Measurements from ENCODE around the gene ADGRA1.

ADGRA1 gene

DNA sequence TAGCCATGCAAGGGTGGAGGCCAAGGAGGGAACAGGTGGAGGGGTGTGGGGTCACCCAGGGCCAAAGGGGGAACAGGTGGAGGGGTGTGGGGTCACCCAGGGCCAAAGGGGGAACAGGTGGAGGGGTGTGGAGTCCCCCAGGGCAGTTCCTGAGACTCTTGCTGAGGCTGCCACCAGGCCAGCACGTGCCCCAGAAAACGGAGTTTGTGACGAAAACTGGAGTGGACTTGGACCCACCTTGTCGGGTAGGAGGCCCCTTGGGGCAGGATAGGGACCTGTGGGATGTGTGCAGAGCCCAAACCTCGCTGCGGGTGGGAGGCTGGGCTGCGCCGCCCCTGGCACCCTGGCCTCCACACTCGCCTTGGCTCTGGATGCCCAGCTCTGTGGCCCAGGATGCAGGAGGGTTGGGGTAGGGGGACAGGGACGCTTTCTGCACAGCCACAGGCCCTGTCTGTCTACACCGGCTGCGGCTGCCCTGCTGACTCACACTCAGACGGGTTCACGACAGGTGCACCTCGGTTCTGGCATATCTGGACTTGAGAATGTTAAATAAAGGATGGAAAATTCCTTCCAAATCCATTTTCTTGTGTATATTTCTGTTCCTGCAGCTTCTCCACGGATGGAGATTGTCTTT lies 562 bp upstream of the ADGRA1 start:
- Histone ChIP-seq H3K36me3 (ENCODE audit: low read length) (no peaks in the 10 kb centered on the region), H3K27me3 (ENCODE audit: low read length) (no peaks in the 10 kb centered on the region), H3K9me2 (replicated peaks; ENCODE audit: insufficient read depth, low read length) (no peaks in the 10 kb centered on the region), H3K4me3 (ENCODE audit: insufficient read depth, low read length, poor library complexity, severe bottlenecking) (no peak overlapping the region), H3K9me3 (ENCODE audit: insufficient read depth, low read length) (no peaks in the 10 kb centered on the region), H3F3A (ENCODE audit: insufficient read depth) (no peaks in the 10 kb centered on the region), H3K9ac (ENCODE audit: low read length) (no peak overlapping the region), H2AFZ (ENCODE audit: low read depth, low read length, severe bottlenecking) (no peak overlapping the region), H3K79me2 (ENCODE audit: insufficient read depth, low read length) (no peaks in the 10 kb centered on the region), H3K27ac (ENCODE audit: low read depth, low read length) (no peak overlapping the region), H4K20me1 (ENCODE audit: low read depth, low read length) (no peaks in the 10 kb centered on the region), H3K4me2 (ENCODE audit: low read depth, low read length, poor library complexity, severe bottlenecking) (no peak overlapping the region)
- no peak for TF ChIP-seq EZH2phosphoT487 (conservative IDR thresholded peaks at IDR 0.05; ENCODE audit: low read length)
- TF ChIP-seq CTCF (IDR thresholded peaks at IDR 0.05; ENCODE audit: insufficient read depth, low read length, poor library complexity, severe bottlenecking): no peak

DNA sequence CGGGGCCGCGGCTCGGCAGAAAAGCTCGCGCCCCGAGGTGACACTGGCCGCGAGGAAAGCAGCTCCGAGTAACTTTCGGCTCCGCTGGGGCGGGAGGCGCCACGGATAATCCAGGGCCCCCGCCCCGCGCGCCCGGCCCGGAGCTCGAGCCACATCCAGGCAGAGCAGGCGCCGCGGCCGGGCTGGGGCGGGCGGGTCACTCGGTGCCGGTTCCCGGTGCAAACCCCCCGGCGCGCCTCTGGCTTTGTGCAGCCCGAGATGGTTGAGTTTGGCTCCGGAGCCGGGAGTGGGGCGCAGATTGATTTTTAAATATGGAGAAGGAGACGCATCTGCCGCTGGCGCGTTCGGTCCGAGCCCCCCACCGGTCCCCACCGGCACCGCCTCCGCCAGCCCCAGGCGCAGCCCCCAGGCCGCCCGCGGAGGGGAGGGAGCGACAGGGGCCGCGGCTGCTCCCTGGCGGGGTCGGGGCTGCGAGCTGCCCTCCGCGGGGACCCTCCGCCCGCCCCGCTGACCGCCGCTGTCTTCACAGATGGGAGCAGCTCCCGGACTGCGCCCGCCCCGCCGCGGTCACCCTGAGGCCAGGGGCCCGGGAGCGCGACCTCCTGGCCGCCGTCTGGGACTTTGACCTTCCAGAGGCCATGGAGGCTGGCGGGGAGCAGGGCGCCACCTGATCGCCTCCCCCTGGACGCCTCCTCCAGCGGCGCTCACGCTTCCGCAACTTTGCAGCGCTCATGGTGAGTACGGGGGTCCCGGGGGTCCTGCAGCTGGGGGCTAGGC lies 643 bp downstream of the ADGRA1 start:
- Histone ChIP-seq H3K27ac (ENCODE audit: low read depth, low read length) (no peak overlapping the region), H3F3A (ENCODE audit: insufficient read depth) (no peaks in the 10 kb centered on the region), H3K9ac (ENCODE audit: low read length) (no peak overlapping the region), H3K9me3 (ENCODE audit: insufficient read depth, low read length) (no peaks in the 10 kb centered on the region), H2AFZ (ENCODE audit: low read depth, low read length, severe bottlenecking) (no peak overlapping the region), H3K4me2 (ENCODE audit: low read depth, low read length, poor library complexity, severe bottlenecking) (no peak overlapping the region), H4K20me1 (ENCODE audit: low read depth, low read length) (no peaks in the 10 kb centered on the region), H3K79me2 (ENCODE audit: insufficient read depth, low read length) (no peaks in the 10 kb centered on the region), H3K4me3 (ENCODE audit: insufficient read depth, low read length, poor library complexity, severe bottlenecking) (no peak overlapping the region), H3K27me3 (ENCODE audit: low read length) (no peaks in the 10 kb centered on the region), H3K9me2 (replicated peaks; ENCODE audit: insufficient read depth, low read length) (no peaks in the 10 kb centered on the region), H3K36me3 (ENCODE audit: low read length) (no peaks in the 10 kb centered on the region)
- TF ChIP-seq CTCF (IDR thresholded peaks at IDR 0.05; ENCODE audit: insufficient read depth, low read length, poor library complexity, severe bottlenecking) (no peak), EZH2phosphoT487 (conservative IDR thresholded peaks at IDR 0.05; ENCODE audit: low read length) (no peak)

- no peak overlapping the region for H2AFZ ChIP-seq (ENCODE audit: low read depth, low read length, severe bottlenecking)
- no peaks in the 10 kb centered on the region for H3K27me3 ChIP-seq (ENCODE audit: low read length)
- no peaks in the 10 kb centered on the region for H3F3A ChIP-seq (ENCODE audit: insufficient read depth)
- no peak overlapping the region for H3K4me2 ChIP-seq (ENCODE audit: low read depth, low read length, poor library complexity, severe bottlenecking)
- no peaks in the 10 kb centered on the region for H3K9me2 ChIP-seq (replicated peaks; ENCODE audit: insufficient read depth, low read length)
- H3K9ac ChIP-seq (ENCODE audit: low read length): no peak overlapping the region
- H3K4me3 ChIP-seq (ENCODE audit: insufficient read depth, low read length, poor library complexity, severe bottlenecking): no peak overlapping the region
- no peaks in the 10 kb centered on the region for H4K20me1 ChIP-seq (ENCODE audit: low read depth, low read length)
- H3K36me3 ChIP-seq (ENCODE audit: low read length): no peaks in the 10 kb centered on the region
- H3K27ac ChIP-seq (ENCODE audit: low read depth, low read length): no peak overlapping the region
- no peaks in the 10 kb centered on the region for H3K9me3 ChIP-seq (ENCODE audit: insufficient read depth, low read length)
- no peak for TF ChIP-seq EZH2phosphoT487 (conservative IDR thresholded peaks at IDR 0.05; ENCODE audit: low read length)
- no peak for TF ChIP-seq CTCF (IDR thresholded peaks at IDR 0.05; ENCODE audit: insufficient read depth, low read length, poor library complexity, severe bottlenecking)
- no peaks in the 10 kb centered on the region for H3K79me2 ChIP-seq (ENCODE audit: insufficient read depth, low read length)
Observed at GRCh38 chr10:133088956-133089800, 1.5 kb downstream of the ADGRA1 start.
